HG03457 (cell line): Measurements from ENCODE around the gene SLC6A4.
"Not testable (repeated sequence)": the region's sequence is repeated elsewhere in the genome, so short reads cannot be mapped to it uniquely, and the experiment has no call there.

Experiments used
- ATAC-seq: cut with Tn5 transposase; IDR thresholded peaks from one replicate; pipeline ENCODE4 v1.9.1; 2021; ENCODE audit warnings: moderate number of reproducible peaks; ENCODE audit not compliant: unreplicated experiment

The SLC6A4 gene

GRCh38 chr17:30221346-30221745 is 14.2 kb downstream of the SLC6A4 start:
- ATAC-seq, result no peak

- no peak for ATAC-seq
These were observed 15.1 kb downstream of the SLC6A4 start for GRCh38 chr17:30220414-30220813.

- ATAC-seq, result no peak
These were observed 15.7 kb downstream of the SLC6A4 start for GRCh38 chr17:30219833-30220232.

- ATAC-seq, result no peak
These were observed 16.2 kb downstream of the SLC6A4 start for GRCh38 chr17:30219315-30219714.

GRCh38 chr17:30218799-30219198 is 16.7 kb downstream of the SLC6A4 start:
- no peak for ATAC-seq

- ATAC-seq, result no peak
These were observed 17.7 kb downstream of the SLC6A4 start for GRCh38 chr17:30217746-30218245.

GRCh38 chr17:30217054-30217453 is 18.4 kb downstream of the SLC6A4 start:
- no peak for ATAC-seq

GRCh38 chr17:30212750-30213149 is 22.7 kb downstream of the SLC6A4 start:
- no peak for ATAC-seq

GRCh38 chr17:30211371-30211770 is 24.1 kb downstream of the SLC6A4 start:
- no peak for ATAC-seq

GRCh38 chr17:30210901-30211300 is 24.6 kb downstream of the SLC6A4 start:
- ATAC-seq, result no peak

- ATAC-seq, result no peak
These were observed 25.1 kb downstream of the SLC6A4 start for GRCh38 chr17:30210366-30210765.

GRCh38 chr17:30209930-30210329 is 25.6 kb downstream of the SLC6A4 start:
- no peak for ATAC-seq

- no peak for ATAC-seq
These were observed 27.3 kb downstream of the SLC6A4 start for GRCh38 chr17:30208214-30208613.

GRCh38 chr17:30207655-30208054 is 27.8 kb downstream of the SLC6A4 start:
- no peak for ATAC-seq

GRCh38 chr17:30203471-30203981 is 32.0 kb downstream of the SLC6A4 start:
- ATAC-seq, result no peak

GRCh38 chr17:30200656-30201055 is 34.8 kb downstream of the SLC6A4 start:
- ATAC-seq, result not testable (repeated sequence)

GRCh38 chr17:30200106-30200505 is 35.4 kb downstream of the SLC6A4 start:
- ATAC-seq, result no peak

GRCh38 chr17:30199600-30199999 is 35.9 kb downstream of the SLC6A4 start:
- ATAC-seq, result no peak

GRCh38 chr17:30197416-30197815 is 38.1 kb downstream of the SLC6A4 start:
- no peak for ATAC-seq

- no peak for ATAC-seq
These were observed 39.0 kb downstream of the SLC6A4 start for GRCh38 chr17:30196504-30196903.

- ATAC-seq, result no peak
These were observed 44.4 kb downstream of the SLC6A4 start for GRCh38 chr17:30191072-30191471.

GRCh38 chr17:30188211-30188939 is 47.1 kb downstream of the SLC6A4 start:
- ATAC-seq, result no peak

GRCh38 chr17:30187573-30187972 is 47.9 kb downstream of the SLC6A4 start:
- no peak for ATAC-seq
